Activated CD4-positive, alpha-beta T cell treated with anti-CD3 and anti-CD28 coated beads for 1 hour (primary cell): ENCODE measurements around the gene POLR3K.

ENCODE experiments used
- DNase-seq: peaks from one replicate; pipeline ENCODE4 v3.0.0-alpha.2; 2020

Gene POLR3K

GRCh38 chr16:78444-79150, 25.2 kb upstream of the POLR3K start:
- DNase-seq: no peak

GRCh38 chr16:77807-78443, 24.5 kb upstream of the POLR3K start, which contains the start of gene MPG:
TSS of gene MPG (plus strand) at chr16:78225. CDS start at chr16:78310, 85 bp downstream.
- DNase-seq: peak; percentile 67

- DNase-seq: no peak
Measured at GRCh38 chr16:77273-77806, 23.9 kb upstream of the POLR3K start.

GRCh38 chr16:76535-77272, 23.3 kb upstream of the POLR3K start:
- DNase-seq: no peak

GRCh38 chr16:75580-76501, 22.4 kb upstream of the POLR3K start:
- no peak for DNase-seq

- DNase-seq: no peak
Measured at GRCh38 chr16:74747-75334, 21.4 kb upstream of the POLR3K start.

GRCh38 chr16:74051-74746, 20.8 kb upstream of the POLR3K start:
- DNase-seq: no peak

GRCh38 chr16:72561-73548, 19.4 kb upstream of the POLR3K start, which contains the start of gene RHBDF1:
TSS of gene RHBDF1 (minus strand) at chr16:72631. CDS start at chr16:65015, 7,616 bp downstream.
- no peak for DNase-seq

GRCh38 chr16:71540-72401, 18.4 kb upstream of the POLR3K start:
- no peak for DNase-seq

- DNase-seq: no peak
Measured at GRCh38 chr16:71210-71539, 17.8 kb upstream of the POLR3K start.

- DNase-seq: no peak
Measured at GRCh38 chr16:69181-69580, 15.8 kb upstream of the POLR3K start.

- DNase-seq: no peak
Measured at GRCh38 chr16:67884-68789, 14.7 kb upstream of the POLR3K start.

GRCh38 chr16:67183-67791, 13.9 kb upstream of the POLR3K start:
- no peak for DNase-seq

- DNase-seq: no peak
Measured at GRCh38 chr16:66309-67182, 13.1 kb upstream of the POLR3K start.

GRCh38 chr16:65745-66144, 12.3 kb upstream of the POLR3K start:
- peak; percentile 79 for DNase-seq

- no peak for DNase-seq
Measured at GRCh38 chr16:64914-65255, 11.5 kb upstream of the POLR3K start.
